ENCODE data around the gene ADGRD2. TPM values are rescaled to one million over a fixed set of nuclear protein-coding genes. Genes with fewer than 3 reads are reported as not detected.

Gene ADGRD2
- total and polyA plus RNA-seq, 2 of the 13 experiments (the other 11 are each of a cell fraction or from before 2014, with no cell fraction given), result not detected

- no peak for TF ChIP-seq CREB1 (IDR thresholded peaks at IDR 0.05)
- TF ChIP-seq CREB1 (CRISPR knock-in tag; IDR thresholded peaks at IDR 0.05), result no peak
- TF ChIP-seq ZNF160 (CRISPR knock-in tag; IDR thresholded peaks at IDR 0.05), result peak; percentile 30; the same call in 1 of the 2 replicates
- TF ChIP-seq TRIM22 (IDR thresholded peaks at IDR 0.05), result no peak
- no peak for TF ChIP-seq ZNF282 (IDR thresholded peaks at IDR 0.05; ENCODE audit: partially characterized antibody)
- no peak for TF ChIP-seq FOXP1 (IDR thresholded peaks at IDR 0.05)
- peak; percentile 35; the same call in 1 of the 2 replicates for TF ChIP-seq FOXP1 (CRISPR knock-in tag; IDR thresholded peaks at IDR 0.05)
- TF ChIP-seq ZSCAN22 (CRISPR knock-in tag; IDR thresholded peaks at IDR 0.05), result no peak
- TF ChIP-seq ZNF816 (CRISPR knock-in tag; IDR thresholded peaks at IDR 0.05; ENCODE audit: borderline replicate concordance), result no peak
- peak; percentile 97 for TF ChIP-seq ZNF687 (CRISPR knock-in tag; IDR thresholded peaks at IDR 0.05)
- TF ChIP-seq ARID5B (CRISPR knock-in tag; IDR thresholded peaks at IDR 0.05), result peak; percentile 87
- TF ChIP-seq THRA (CRISPR knock-in tag; IDR thresholded peaks at IDR 0.05; ENCODE audit: borderline replicate concordance), result peak; percentile 89; the same call in 1 of the 2 replicates
- TF ChIP-seq KDM5A (IDR thresholded peaks at IDR 0.05; ENCODE audit: borderline replicate concordance, low read length), result no peak
- no peak for TF ChIP-seq XRCC5 (optimal IDR thresholded peaks at IDR 0.05; ENCODE audit: low read length)
- no peak for TF ChIP-seq LBX2 (CRISPR knock-in tag; IDR thresholded peaks at IDR 0.05; ENCODE audit: borderline replicate concordance)
- no peak for TF ChIP-seq ELK4 (CRISPR knock-in tag; IDR thresholded peaks at IDR 0.05; ENCODE audit: borderline replicate concordance)
Measured at GRCh38 chr9:124511891-124512805, 61.9 kb downstream of the ADGRD2 start (continued).

Measured in HepG2 (cell line).